GM19455 (cell line): ENCODE data around the gene PAPOLG.

Experiments used
- ATAC-seq: cut with Tn5 transposase; IDR thresholded peaks from one replicate; pipeline ENCODE4 v1.9.1; 2021; ENCODE audit not compliant: unreplicated experiment

The PAPOLG gene

DNA sequence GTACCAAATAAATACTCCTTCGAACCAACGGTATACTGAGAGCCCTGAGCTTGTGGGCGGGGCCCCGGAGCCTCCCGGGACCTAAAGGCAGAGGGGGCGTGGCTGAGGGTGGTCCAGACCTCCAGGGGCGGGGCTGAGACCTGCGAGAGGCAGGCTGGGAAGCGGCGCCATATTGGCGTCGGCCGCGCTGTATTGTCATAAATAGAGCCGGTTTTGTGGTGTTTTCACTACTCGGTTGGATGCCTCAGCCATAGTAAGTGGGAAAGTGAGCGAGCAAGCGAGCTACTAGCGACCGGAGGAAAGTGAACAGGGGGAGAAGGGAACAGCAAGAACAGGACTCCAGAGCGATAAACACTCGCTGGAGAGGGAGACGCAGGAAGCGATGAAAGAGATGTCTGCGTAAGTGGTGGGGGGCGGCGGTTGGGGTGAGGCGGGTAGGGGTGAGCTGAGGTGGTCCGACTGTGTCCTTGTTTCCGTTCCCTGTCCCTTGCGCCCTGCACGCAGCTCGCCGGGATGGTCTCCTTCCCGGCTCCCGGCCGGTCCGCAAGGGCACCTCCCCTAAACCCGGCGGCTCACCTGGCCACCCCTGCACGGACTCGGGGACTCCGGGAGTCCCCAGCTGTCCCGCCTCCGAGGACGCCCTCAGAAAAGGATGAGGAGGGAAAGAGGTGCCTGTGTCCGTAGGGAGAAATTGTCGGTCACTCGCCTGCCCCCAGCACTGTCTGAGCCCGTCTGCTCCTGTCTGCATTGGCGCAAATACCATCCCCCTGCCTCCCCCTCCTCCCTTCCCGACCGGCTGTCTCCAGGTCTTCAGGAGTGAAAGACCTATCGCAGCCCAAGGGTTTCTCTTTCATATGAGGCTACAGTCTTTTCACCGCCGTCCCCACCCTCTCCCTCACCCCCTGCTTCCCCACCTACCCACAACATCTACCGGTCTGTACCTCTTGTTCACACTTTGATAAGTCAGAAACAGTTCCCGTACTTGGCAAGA, at the start of gene PAPOLG:
PAPOLG (plus strand) TSS at position 172 of the 991 bp plus-strand sequence; CDS start at position 383, 211 bp downstream.
- peak; percentile 100 for ATAC-seq

DNA sequence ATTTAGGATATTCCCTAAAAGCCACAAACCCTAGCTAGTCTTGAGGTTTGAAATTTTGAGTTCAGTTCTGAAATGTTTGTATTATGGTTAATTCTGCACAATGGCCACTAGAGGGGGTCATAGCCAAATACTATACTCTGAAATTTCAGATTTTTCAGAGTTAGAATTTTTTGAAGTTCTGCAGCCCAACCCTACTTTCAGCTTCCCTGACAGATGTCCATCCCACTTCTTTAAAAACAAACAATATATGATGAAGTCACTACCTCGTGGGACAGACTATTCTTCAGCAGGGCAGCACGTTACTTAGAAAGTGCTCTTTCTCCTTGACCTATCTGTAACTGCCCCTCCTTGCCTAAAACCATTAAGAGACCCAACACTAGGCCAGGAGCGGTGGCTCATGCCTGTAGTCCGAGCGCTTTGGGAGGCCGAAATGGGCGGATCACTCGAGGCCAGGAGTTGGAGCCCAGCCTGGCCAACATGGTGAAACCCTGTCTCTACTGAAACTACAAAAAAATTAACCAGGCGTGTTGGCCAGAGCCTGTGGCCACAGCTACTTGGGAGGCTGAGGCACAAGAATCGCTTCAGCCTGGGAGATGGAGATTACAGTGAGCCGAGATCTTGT, 48.2 kb upstream of the PAPOLG start:
- ATAC-seq = no peak

DNA sequence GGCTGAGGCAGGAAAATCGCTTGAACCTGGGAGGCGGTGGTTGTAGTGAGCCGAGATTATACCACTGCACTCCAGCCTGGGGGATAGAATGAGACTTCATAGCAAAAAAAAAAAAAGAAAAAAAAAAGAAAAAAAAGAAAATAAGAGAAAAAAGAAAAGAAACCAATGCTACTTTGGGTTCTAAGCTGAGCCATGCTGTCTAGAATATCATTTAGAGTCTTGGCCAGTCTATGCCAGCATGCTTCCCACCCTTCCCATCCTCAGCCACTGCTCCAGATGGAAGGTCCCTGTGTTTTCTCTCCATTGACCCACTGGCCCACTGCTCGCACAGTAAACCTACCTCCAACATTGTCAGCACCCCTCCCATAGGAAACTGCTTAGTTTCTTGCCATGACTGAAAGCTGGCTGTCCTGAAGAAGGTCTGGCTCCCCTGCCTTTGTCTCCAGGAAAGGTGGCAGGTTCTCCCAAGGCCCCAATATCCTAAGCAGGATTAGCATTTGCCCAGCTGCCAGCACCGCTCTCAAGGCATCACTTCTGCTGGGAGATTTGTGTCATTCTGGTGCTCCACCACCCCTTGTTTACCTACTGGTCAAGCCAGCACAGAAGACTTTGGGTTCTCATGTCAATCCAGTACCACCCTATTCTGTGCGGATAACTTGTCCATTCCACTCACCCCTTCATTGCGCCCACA, 47.3 kb upstream of the PAPOLG start:
- ATAC-seq = no peak

DNA sequence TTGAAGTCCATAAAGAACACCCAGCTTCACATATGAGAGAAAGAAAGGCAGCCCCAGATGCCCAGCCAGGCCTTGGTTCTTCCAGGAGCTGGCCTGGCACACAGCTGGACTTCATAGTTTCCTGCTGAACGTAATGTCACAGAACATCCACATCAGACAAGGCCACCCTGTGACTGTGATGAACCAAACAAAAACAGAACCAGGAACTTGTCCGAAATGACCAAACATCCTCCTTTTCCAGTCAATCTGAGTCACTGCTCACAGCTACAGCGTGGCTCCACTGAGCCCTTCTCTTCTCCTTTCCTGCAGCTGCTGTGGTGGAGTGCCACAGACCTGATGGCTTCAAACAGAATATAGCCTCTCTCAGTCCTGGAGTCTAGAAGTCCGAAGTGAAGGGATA, 45.4 kb upstream of the PAPOLG start:
- ATAC-seq = no peak

DNA sequence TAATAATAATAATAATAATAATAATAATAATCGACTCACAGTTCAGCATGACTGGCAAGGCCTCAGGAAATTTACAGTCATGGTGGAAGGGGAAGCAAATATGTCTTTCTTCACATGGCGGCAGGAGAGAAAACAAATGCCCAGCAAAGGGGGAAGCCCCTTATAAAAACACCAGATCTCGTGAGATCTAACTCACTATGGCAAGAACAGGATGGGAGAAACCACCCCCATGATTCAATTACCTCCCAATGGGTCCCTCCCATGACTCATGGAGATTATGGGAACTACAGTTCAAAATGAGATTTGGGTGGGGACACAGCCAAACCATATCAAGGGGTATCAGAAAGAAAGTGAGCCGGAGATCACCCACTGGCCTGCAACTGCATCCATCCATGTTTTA, 40.5 kb upstream of the PAPOLG start:
- no peak for ATAC-seq

DNA sequence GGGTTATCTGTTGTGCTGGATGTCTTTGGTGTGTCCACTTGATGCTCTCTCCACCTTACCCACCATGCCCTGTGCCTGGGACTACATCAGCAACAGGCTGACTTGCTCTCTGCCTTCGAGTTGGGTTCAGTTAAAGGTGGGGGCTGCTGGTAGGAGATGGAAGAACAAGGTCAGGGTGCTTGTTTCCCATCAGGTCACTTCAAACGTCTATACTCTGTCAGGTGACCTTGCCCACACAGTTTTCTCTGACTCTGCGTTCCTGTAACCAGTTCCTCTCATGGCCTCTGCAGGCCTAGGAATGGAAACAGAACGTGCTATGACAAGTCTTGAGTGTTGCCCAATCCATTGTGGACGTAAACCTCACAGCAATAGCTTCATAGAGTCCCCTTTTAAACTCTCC, 38.4 kb upstream of the PAPOLG start:
- ATAC-seq = no peak

DNA sequence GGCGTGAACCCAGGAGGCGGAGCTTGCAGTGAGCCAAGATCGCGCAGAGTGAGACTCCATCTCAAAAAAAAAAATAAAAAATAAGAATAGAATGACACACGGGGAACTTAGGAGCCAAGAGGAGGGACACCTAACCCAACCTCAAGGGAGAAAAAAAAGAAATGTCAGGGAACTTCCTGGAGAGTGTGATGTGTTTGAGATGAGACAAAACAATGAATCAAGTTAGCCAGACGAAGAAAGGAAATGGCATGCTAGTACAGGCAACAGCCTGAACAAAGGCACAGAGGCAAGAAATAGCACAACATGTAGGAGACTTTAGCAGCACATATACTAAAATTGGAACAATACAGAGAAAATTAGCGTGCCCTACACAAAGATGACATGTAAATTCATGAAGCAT, 36.7 kb upstream of the PAPOLG start:
- no peak for ATAC-seq

DNA sequence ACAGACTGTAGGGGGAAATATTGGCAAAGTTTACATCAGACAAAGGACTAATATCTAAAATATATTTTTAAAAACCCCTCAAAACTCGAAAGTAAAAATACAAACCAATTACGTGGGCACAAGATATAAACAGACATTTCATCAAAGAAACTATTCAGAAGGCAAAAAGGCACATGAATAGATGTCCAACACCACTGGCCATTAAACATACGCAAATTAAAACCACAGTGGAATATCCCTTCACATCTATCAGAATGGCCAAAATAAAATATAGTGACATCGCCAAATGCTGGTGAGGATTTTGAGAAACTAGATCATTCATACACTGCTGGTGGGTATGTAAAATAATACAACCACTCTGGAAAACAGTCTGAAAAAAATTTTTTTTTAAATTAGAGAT, 30.6 kb upstream of the PAPOLG start:
- ATAC-seq = no peak

DNA sequence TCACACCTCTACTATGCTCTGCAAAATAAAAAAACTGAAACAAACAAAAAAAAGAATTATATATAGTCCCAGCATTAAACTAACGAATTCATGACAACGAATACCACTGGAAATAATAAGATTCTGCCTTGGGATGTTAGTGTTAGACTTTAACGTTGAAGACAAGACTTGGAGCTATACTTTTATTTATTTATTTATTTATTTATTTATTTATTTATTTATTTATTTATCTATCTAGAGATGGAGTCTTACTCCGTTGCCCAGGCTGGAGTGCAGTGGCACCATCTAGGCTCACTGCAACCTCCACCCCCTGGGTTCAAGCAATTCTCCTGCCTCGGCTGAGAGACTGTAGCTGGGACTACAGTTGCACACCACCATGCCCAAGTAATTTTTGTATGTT, 27.2 kb upstream of the PAPOLG start:
- no peak for ATAC-seq

DNA sequence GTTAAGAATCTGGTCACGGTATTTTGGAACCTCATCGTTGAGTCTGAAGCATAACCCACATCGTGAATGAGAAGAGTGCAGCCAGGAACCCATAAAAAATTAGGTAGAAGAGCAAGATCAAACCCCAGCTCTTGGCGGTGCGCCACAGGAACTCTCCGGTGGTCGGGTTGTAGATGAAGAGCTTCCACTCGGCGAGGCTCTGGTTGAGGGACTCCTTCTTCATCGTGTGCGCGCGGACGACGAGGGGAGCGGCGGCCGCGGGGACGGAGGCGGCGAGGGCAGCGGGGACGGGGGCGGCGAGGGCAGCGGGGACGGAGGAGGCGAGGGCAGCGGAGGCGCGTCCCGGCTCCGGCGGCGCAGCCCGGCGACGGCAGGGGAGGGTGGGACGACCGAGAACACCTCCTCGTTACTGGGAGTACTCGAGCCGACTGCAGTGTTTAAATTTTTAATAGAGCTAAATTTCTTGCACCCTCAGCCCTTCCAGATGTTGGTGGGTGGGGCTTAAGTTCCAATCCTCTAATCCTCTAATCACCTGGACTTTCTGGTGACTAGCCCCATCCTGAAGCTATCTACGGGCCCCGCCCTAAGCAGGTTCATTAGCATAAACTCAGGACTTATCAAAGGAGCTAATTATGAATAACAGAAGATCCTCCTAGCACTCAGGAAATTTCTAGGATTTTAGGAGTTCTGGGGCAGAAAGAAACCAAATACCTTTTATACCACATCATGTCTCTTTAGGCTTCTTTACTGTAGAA, 20.4 kb upstream of the PAPOLG start:
- ATAC-seq = no peak

DNA sequence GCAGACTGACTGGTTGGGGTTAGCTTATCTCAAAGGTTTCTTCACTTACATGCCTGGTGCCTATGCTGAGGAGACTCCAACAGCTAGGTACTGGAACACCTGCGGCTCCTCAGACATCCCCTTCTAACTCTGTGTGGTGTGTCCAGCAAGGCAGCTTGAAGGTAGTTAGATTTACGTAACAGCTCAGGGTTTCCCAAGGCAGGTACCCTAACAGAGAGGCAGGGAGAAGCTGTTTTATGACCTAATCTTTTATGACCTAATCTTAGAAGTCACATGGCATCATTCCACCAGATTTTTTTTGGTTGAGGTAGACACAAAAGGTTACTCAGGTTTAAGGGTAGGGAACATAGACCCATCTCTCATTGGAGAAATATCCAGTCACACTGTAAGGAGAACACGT, 17.4 kb upstream of the PAPOLG start:
- no peak for ATAC-seq

DNA sequence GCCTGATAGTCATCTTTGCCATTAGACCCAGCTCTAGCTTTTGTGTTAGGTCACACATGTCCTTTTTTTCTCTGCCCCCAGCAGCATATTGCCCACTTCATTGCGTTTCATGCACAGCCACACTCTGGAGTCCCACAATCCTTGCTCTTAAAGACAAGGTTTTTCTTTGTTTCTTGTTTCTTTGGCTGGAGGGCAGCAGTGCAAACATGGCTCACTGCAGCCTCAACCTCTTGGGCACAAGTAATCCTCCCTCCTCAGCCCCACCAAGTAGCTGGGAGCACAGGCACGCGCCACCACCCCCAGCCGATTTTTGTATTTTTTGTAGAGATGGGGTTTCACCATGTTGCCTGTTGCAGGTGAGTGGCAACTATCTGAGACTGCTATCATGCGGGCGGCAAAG, 16.9 kb upstream of the PAPOLG start:
- ATAC-seq = no peak

DNA sequence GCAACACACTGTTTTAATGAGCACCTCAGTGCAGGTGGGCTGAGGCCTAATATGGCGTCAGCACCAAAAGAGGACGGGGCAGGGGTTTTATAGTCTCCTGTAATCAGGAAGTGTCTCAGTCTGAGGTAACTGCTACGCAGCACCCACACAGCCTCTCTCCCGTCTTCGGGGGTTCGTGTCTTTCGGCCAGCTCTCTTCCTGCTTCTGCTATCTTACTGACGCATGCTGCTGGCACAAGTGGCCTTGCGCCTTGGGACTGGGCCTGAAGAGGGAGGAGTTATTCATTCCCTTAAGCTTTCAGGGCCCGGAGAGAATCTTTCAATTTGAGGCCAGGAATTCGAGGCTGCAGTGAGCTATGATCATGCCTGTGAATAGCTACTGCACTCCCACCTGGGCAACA, 14.5 kb upstream of the PAPOLG start:
- no peak for ATAC-seq

DNA sequence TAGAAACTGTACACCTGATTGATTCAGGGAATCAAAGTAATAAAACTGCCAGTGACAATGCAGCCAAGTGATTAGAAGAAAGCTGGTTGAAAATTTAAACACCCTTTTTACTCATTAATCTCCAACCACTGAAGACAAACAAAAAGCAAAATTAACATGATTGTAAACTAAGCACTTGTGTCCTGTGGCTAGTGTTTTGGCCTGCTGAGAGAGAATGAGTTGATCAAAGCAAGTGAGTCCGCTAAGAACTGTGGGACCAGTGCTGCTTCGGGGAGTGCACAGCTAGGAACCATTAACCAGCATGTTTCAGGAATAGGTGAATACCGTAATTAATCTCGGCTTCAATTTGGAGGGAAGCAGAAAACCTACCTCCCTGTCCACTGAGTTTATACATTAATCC, 13.6 kb upstream of the PAPOLG start:
- no peak for ATAC-seq

DNA sequence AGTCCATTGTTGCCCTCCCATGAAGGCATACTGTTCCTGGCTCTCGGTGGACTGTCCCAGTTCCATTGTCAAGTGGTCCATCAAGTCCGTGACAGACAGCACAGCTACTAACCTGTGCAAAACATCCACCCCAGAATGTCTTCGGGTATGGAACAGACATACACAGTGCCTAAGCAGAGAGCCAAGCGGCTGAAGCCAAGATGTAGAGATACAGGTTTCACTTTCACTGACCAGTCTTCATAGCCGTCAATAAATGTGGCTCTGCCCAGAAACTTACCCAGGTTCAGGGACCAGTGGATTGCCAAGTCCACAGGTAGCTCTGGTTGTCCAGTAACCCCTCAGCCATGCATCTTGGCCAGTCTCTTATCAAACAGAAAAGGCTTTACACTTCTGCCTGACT, 10.7 kb upstream of the PAPOLG start:
- no peak for ATAC-seq

DNA sequence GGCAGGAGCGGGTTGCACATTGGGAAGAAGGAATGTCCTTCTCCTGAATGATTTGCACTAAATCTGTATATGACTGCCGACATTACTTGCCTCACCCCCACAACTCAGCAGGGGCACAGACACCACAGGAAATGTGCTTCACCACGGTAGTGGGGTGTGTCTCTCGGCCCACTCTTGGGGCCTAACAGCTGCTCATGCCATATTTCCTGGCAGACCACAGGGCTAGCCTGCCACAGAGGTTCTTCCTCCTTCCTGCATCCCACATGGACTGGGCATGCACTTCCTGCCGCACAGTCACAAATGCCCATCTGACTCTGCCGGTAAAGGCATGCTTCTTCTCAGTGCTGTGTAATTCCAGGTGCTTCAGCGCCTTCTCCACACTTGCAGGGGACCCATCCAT, 10.3 kb upstream of the PAPOLG start:
- ATAC-seq = no peak

DNA sequence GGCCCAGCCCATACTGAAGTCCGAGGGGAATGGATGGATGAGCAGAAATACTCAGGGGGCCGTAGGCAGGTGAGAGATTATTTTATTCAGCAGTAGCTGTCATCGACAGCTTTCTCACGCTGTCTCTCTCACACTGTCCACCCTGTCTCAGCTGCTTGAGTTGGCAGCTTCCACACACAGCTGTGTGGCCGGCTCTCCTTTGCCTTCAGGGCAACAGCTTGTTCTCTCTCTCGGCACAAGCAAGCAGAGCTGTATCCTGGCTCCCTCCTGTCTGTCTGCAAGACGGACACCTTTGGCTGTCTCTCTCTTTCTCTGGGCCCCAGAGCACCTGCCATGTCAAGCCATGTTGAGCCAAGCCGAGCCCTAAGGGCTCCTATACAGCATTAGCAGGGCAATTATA, 9.8 kb upstream of the PAPOLG start:
- no peak for ATAC-seq

DNA sequence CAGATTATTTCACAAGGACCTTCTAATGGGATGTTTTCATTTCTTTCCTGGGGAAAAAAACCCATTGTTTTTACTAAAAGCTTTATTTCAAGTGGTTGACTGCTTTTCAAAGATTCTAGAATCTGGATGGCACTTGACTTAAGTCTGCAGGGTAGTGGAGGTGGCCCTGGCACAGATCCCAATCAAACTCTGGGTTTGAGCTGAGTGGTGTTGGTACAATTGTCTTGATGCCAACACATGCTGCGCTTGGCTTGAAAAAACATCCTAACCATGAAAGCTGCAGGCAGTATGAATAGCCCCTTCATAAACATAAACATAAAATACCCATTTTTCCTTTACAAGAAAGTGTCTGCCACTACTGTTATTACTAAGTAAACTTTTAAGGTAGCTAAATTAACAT, 3.6 kb downstream of the PAPOLG start:
- ATAC-seq = no peak

DNA sequence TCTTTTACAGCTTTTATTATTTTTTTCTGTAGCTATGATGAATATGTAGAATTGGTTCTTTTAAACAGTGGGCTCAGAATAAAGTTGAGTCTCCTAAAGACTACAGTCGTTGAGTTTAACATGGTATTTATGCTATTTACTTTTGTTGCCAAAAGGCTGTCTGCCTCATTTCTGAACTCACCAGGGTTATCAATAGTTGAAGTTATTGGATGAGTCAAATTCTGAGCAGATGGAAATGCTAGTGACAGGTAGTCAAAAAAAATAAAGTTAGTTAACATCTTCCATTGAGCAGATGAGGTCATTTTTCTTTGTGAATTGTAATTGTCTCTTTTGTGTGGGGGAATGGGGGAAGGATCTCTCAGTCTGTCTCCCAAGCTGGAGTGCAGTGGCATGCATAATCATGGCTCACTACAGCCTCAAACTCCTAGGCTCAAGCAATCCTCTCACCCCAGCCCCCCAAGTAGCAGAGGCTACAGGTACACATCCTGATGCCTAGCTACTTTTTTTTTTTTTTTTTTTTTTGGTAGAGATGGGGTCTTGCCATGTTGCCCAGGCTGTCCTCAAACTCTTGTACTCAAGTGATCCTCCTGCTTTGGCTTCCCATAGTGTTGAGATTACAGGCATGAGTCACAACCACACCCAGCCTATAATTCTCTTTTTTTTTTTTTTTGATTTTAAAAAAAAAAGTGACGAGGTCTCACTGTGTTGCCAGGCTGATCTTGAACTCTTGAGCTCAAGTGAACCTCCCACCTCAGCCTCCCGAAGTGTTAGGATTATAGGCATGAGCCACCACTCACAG, 8.9 kb downstream of the PAPOLG start:
- no peak for ATAC-seq

DNA sequence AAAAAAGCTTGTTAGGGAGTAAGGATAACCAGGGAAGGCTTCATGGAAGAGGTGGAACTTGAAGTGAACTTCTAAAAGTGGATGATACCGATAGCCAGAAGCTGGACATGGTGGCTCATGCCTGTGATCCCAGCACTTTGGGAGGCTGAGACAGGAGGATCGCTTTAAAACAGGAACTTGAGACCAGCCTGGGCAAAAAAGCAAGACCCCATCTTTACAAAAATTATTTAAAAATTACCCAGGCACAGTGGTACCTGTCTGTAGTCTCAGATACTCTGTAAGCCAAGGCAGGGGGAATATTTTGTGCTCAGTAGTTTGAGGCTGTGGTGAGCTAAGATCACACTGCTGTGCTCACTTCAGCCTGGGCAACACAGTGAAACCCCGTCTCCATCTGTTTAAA, 10.2 kb downstream of the PAPOLG start:
- no peak for ATAC-seq
